Amniotic stem cell (primary cell): Measurements from ENCODE around the gene ICAM1.

ENCODE experiments used
- DNase-seq: peaks from one replicate; lab custom pipeline; 2025; lab: John Stamatoyannopoulos, UW

Gene ICAM1

DNA sequence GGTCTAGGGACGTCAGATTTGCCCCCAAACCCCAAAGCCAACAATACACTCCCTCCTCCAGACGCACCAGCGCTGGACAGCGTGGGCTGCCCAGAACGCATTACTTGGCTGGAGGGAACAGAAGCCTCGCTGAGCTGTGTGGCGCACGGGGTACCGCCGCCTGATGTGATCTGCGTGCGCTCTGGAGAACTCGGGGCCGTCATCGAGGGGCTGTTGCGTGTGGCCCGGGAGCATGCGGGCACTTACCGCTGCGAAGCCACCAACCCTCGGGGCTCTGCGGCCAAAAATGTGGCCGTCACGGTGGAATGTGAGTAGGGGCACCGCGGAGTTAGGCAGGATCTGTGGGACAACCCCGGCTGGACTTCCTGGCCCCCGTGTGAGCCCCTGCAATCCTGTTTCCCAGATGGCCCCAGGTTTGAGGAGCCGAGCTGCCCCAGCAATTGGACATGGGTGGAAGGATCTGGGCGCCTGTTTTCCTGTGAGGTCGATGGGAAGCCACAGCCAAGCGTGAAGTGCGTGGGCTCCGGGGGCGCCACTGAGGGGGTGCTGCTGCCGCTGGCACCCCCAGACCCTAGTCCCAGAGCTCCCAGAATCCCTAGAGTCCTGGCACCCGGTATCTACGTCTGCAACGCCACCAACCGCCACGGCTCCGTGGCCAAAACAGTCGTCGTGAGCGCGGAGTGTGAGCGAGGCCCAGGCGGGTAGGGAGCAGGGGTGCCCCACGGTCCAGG lies 22.9 kb downstream of the ICAM1 start:
- DNase-seq, result no peak

DNA sequence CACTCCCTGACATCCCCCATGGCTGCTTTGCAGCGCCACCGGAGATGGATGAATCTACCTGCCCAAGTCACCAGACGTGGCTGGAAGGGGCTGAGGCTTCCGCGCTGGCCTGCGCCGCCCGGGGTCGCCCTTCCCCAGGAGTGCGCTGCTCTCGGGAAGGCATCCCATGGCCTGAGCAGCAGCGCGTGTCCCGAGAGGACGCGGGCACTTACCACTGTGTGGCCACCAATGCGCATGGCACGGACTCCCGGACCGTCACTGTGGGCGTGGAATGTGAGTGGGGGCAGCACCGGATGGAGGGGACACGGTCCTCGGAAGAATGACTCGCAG lies 23.4 kb downstream of the ICAM1 start:
- no peak for DNase-seq

DNA sequence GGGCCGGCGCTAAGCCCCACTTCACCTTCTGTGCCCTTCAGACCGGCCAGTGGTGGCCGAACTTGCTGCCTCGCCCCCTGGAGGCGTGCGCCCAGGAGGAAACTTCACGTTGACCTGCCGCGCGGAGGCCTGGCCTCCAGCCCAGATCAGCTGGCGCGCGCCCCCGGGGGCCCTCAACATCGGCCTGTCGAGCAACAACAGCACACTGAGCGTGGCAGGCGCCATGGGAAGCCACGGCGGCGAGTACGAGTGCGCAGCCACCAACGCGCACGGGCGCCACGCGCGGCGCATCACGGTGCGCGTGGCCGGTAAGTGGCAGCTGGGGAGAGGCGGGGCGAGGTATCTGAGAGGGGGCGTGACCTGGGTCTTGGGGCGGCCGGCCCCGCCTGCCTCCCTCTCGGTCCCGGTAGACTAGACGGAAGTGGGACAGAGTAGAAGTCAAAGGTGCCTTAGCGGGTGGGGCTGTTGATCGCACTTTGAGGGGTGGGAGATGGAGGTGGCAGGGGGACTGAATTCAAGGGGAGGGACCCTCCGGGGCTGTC lies 24.5 kb downstream of the ICAM1 start:
- no peak for DNase-seq

- DNase-seq, result no peak
Observed at GRCh38 chr19:10295847-10296591, 25.1 kb downstream of the ICAM1 start.

GRCh38 chr19:10299545-10300458 lies 28.9 kb downstream of the ICAM1 start:
- DNase-seq, result no peak

GRCh38 chr19:10305139-10305806 lies 34.4 kb downstream of the ICAM1 start:
- DNase-seq, result no peak

DNA sequence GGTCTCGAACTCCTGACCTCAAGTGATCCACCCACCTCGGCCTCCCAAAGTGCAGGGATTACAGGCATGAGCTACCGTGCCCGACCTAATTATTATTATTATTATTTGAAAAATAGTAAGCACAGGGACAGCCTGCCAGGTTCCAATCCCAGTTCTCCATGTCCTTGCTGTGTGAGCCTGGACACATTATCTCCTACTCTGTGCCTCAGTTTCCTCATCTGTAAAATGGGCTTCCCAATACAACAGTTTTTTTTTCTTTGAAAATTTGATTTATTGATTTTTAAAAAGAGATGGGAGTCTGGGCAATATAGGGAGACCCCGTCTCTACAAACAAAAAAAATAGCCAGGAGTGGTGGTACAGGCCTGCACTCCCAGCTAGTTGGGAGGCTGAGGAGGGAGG lies 35.4 kb downstream of the ICAM1 start:
- no peak for DNase-seq

DNA sequence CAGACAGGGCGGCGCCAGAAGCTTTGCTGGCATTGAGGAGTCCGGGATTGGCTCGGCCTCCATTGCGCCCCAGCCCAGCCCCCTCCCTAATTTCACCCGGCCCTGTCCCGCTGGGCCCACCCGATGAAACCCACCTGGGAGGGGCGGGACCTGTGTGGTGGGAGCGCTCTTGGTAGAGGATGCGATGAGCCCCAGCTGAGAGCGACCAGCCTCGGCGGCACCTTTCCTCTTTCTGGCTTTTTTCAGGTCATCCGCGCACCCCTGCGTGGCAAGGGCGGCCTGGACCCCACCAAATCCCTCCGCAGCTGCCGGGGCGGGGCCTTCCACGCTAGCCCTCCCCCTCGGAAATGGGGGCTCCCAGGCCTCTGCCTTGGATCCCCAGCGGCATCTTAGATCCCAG lies 38.5 kb downstream of the ICAM1 start, which contains the start of gene ZGLP1:
Gene ZGLP1 (minus strand): TSS at position 393 of the 400 bp plus-strand sequence.
- no peak for DNase-seq

GRCh38 chr19:10315335-10316214 lies 44.7 kb downstream of the ICAM1 start, which contains the start of gene FDX2:
FDX2 (minus strand) TSS chr19:10316015; CDS start chr19:10315996, 19 bp downstream.
- DNase-seq, result no peak

DNA sequence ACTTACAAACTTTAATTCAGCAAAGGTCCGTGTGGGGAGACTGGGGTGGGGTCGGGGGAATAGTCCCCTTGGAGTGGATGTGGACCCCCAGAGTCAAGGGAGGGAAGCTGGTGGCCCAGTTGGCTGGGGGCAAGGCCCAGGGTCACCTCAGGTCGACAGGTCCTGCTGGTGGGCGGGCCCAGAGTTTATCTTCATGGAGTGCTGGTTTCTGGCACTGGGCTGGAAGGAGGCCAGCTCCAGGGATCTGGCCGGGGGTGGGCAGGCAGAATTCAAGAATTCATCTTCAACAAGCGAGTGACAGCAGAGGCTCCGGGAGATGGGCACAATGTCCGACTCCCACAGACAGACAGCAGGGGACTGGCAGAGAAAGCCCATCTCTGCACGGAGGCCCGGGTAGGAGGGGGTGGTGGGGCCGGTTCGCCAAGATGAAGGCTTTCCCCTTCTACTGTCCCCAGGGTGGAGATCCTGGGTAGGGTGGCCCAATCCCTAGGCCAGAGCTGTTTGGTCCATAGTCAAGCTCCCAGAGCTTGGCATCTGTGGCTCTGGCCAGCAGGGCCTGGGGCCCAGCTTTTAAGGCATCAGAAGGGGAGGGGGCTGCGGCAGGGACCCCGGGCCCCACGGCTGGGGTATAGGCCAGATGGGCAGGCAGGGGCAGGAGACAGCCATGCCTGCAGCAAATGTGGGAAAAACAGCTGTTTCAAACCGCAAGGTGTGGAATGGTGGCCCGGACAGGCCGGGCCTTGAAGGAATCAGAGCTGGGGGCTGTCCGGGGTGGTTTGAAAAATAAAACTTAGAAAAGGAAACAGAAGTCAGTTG lies 45.5 kb downstream of the ICAM1 start:
- no peak for DNase-seq

- no peak for DNase-seq
Observed at GRCh38 chr19:10317045-10317856, 46.3 kb downstream of the ICAM1 start.

DNA sequence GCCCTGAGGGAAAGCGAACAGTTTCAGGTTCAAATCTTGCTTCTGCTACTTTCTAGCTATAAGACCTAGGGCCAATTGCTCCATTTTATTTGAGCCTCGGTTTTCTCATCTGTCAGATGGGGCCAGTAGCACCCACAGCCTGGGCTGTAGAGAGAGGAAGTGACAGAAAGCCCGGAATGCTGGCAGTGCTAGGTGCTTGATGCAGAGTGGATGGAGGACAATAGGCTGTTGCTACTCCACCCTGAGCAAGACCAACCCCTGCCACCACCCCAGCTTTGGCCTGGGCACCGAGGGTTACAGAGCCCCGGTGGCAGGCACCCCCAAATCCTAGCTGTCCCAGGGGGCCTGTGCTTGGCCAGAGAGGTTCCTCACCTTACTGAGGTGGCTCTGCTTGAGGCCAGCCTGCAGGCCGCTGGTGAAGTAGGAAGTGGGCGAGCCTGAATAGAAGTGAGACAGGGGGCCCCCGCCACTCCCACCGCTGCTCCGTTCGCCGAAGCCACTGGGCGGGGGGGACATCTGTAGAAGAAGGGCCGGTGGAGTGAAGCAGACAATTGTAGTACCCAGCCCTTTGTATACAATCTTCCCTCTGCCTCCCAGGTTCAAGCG lies 47.0 kb downstream of the ICAM1 start:
- DNase-seq, result no peak

DNA sequence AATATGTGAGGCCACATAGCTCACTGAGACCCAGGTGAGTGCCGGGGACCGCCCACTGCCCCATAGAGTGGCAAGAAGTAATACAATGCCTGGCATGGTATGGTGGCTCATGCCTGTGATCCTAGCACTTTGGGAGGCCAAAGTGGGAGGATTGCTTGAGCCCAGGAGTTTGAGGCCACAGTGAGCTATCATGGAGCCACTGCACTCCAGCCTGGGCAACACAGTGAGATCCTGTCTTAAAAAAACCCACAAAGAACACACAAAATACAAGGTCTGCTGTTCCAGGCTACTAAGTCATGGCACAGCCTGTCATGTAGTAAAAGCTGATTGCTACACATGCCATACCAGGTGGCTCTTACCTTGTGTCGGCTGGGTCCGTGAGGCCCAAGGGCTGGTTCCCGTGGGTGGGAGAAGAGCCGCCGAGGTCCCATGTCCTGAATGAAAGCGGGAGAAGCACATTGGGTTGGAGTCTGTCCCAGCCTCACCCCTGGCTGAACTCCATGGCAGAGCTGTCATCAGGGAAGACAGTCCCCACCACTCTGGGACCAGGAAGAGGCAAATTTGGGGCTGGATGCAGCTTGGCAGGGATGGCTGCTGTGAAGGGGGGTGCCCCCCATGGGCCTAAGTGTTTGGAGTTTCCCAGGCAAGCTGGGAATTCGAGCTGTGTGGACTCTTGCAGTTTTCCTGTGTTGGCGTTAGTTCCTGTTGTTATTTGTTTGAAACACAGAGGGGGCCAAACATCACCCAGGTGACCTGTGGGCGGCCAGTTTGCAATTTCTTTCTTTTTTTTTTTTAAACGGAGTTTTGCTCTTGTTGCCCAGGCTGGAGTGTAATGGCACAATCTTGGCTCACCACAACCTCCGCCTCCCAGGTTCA lies 48.1 kb downstream of the ICAM1 start:
- DNase-seq, result no peak

DNA sequence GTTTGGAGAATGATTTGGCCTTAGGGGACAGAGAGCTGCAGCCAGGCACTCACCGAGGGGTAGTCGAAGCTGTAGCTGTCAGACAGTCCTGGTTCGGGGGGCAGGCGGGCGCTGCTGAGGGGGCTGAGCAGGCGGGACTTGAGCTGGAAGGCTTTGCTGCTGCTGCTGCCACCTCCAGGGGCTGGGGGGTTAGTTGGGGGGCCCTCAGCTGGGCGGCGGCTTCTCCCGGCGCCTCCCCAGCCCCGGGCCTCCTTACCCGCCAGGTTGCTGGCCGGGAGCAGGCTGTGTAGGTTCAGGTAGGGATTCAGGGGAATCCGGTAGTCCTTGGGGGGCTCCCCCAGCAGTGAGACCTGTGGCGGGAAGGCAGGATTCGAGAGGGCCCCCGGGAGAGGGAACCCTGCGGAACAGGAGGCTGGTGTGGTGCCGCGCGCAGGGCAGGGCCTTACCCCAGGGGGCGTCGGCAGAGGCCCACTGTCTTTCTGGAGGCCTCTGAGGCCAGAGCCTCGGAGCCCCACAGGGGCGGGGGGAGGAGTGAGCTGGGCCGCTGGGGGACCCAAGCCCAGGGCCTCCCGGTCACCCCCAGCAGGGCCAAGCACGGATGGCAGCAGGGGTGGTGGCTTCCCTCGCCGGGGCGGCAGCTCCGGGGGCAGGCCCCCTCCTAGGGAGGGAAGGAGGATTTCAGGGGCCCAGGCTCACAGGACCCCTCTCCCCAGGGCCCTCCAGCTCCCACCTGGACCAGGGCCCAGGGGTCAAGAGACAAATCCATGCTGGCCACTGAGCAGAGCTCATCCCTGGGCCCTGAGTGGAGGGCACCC lies 49.9 kb downstream of the ICAM1 start:
- DNase-seq, result no peak

DNA sequence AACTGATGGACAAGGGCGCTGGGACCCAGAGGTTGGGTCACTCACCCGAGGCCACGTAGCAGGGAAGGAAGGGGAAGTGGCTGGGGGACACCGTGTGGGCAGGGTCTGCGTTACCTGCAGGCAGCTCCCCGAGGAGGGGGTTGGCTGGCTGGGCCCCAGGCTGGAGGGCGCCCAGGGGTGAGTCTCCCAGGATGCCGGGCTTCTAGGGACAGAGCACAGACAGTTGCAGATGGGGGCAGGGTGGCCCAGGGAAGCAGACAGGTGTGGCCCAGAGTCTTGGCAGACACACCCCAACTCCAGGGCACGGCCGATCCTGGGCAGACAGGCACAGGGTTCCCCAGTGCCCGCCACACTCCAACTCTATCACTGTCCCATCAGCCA lies 50.5 kb downstream of the ICAM1 start:
- no peak for DNase-seq
